H1 (cell line): ENCODE measurements around the gene HFM1. TPM values are rescaled to one million over a fixed set of nuclear protein-coding genes. Genes with fewer than 3 reads are reported as not detected.

ENCODE experiments used
- E2F6 ChIP-seq: IDR thresholded peaks from 2 replicates; pipeline ENCODE4 v1.6.1; 2012; ENCODE audit warnings: inconsistent platforms
- RXRA ChIP-seq: IDR thresholded peaks from 2 replicates; pipeline ENCODE4 v1.6.1; 2011; ENCODE audit warnings: low read depth, mild to moderate bottlenecking, low read length, moderate library complexity; ENCODE audit not compliant: insufficient read depth
- SIX5 ChIP-seq: IDR thresholded peaks from 2 replicates; pipeline ENCODE4 v1.6.1; 2011; ENCODE audit warnings: mild to moderate bottlenecking, low read depth, low read length
- polyA plus RNA-seq, 7 experiments: library from polyadenylated mRNA; depleted of rRNA in 3 of 7; stranded (reverse) in 5 of 7; unstranded in 2 of 7; fragments of >200 nt in 5 of 7; fragments of 200-250 nt in 2 of 7; gene quantifications; 1 replicate in 5 of 7; 2 replicates in 1 of 7; 4 replicates in 1 of 7; pipeline versions ENCODE4 v1.2.1 to v1.2.3, GENCODE V29; 2011 to 2013; ENCODE audit warnings: missing spikeins in 2 of 7, mixed read lengths in 2 of 7
- total RNA-seq: library from RNA; stranded (reverse); fragmentation: NEBNext Ultra II Directional; extraction: Animal tissue kit (Norgen Biotek cat#: 25700); gene quantifications from 2 replicates; pipeline ENCODE4 v1.2.1, GENCODE V29; 2021

Gene HFM1
- total and polyA plus RNA-seq, 2 of the 8 experiments (the other 6 are each of a cell fraction or from before 2014, with no cell fraction given), result 0.23 to 1.2 TPM

- TF ChIP-seq RXRA (no peak), E2F6 (no peak), SIX5 (no peak)
These were observed 18.5 kb downstream of the HFM1 start (continued) for GRCh38 chr1:91386109-91386508.
